Measurements from ENCODE around the gene ZNF423.
A peak's percentile ranks its signal among the peaks of the same experiment; 100 is the strongest.

The ZNF423 gene

GRCh38 chr16:49528866-49529288 lies 327.0 kb downstream of the ZNF423 start:
- no peak for ATAC-seq
- DNase-seq: no peak

DNA sequence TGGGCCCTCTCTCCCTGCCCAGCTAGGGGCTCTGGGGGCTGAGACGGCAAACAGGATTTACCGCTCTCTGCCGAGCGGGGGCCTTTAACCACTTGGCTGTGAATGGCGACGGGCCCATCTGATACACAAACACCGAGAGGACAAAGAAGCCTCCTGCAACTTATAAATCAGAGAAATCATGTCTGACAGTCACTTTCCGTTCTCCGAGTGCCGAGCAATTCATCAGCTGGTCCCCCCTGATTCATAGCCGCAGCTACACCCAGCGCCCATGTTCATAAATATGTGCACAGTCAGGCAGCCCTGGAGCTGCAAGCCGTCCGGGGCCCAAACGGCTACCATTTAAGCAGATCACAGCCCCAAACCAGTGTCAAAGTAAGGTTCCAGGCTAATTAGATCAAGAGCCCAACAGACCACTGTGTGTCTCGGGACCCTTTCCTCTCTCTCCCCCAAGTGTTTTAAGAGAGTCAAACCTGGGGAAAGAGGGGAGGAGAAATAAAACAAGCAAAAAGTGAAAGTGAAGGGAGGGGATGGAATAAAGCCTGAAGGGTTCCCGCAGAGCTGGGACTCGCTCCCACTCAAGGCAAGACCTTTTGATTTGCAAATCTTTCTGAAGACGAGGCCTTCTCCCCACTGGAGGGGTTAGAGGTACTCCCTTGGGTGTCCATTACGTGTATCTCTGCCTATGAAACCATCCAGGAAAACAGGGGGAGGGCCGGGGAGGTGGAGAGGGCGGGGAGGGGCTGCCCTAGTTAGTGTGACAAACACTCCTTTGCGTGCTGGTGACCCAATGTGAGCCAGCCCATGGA lies 327.6 kb downstream of the ZNF423 start:
- ATAC-seq (peak; percentile 67), DNase-seq (peak; percentile 31)

GRCh38 chr16:49527611-49528010 lies 328.3 kb downstream of the ZNF423 start:
- DNase-seq (peak; percentile 5), ATAC-seq (no peak)

- no peak for ATAC-seq
- DNase-seq: no peak
Observed at GRCh38 chr16:49526860-49527365, 329.0 kb downstream of the ZNF423 start.

DNA sequence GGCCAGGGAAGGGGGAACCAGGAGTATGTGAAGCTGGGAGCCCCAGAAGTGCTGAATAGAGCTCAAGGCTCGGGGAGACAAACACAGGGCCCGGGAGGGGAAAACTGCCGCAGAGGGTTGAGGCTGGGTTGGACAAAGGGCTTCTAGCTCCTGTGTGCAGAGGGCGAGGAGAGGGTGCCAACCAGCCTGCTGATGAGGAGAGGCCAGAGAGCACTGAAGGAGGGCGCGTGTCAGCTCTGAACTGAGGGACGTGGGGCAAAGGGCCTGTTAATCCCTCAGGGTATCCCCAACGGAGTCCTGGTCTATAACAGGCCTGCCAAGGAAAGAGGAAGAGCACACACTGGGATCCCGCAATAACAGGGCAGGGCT lies 331.0 kb downstream of the ZNF423 start:
- DNase-seq: no peak
- ATAC-seq: no peak

- no peak for DNase-seq
- no peak for ATAC-seq
Observed at GRCh38 chr16:49524216-49524946, 331.5 kb downstream of the ZNF423 start.

DNA sequence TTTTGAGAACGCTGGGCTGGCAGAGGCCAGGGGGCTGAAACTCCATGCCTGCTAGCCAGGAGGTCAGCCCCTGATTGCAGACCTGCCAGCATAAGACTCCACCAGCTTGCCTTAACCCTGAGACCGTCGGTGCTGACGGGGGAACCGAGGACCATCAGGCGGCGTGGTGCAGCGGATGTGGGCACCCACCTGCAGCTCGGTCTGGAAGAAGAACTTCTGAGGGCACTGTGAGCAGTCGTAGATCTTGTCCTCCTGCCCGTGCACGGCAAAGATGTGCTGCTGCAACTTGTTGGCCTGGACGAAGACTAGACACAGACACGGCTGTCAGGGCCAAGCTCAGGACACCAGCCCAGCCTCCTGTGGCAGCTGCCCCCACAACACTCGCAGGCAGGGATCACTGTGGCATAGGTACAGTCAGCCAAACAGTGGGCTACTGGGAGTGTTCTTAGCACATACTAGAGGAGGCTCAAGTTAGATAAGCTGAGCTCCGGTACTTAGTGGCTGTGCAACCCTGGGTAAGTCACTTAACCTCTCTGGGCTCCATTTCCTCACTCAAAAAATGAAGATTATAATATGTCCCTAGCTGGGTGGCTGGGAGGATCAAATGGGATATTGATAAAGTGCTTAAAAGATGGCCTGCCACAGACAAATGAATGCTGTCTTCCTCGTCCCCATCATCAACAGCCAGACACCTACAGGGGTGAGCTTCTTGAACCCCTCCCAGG lies 332.3 kb downstream of the ZNF423 start:
- no peak for DNase-seq
- no peak for ATAC-seq

DNA sequence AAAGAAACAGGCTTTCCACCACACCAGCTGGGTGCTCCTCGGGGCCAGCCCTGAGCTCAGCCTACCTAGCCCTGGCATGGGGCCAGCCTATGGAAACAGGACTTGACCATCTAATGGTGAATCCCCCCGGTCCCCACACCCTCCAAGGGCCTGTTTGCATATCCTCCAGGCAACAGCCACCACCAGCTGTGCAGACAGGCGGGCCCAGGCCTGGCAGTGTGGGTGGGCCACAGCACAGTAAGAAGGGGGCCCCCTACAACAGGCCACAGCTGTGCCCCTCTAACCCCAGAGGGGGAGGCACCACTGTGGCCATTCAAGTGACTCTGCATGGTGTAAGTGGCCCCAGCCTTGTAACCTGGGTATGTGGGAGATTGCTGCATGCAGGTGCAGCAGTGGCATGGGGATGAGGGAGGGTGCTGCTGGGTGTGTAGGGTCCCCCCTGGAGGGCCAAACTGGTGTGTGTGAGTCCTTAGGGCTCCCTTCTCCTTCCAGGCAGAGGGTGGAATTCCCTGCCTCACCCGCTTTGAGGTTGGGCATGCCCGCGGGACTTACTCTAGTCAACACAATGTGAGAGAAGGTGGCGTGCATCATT lies 334.1 kb downstream of the ZNF423 start:
- ATAC-seq (no peak), DNase-seq (no peak)

GRCh38 chr16:49520492-49521038 lies 335.3 kb downstream of the ZNF423 start:
- ATAC-seq (no peak), DNase-seq (no peak)

- ATAC-seq (no peak), DNase-seq (no peak)
Observed at GRCh38 chr16:49519741-49520140, 336.2 kb downstream of the ZNF423 start.

DNA sequence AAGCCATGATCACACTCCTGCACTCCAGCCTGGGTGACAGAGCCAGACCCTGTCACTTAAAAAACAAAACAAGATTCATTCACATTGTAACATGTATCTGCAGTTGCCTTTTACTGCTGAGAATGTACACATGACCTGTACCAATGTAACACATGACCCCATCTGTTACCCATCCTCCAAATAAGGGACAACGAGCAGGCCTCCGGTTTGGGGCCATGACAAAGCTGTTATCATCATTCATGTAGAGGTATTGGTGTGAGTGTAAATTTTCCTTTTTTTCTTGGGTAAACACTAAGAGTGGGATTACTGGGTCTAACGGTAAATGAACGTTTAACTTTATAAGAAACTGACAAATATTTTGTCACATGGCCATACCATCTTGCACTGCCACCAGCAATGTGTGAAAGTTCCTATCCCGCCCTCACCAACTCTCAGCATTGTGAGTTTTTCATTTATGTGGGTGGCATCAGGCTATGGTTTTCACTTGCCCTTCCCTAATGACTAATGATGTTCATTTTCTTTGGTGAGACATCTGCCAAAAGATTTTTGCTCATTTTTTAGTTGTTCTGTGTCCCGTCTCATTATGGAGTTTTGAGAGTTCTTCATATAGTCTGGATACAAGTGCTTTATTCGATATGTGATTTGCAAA lies 336.8 kb downstream of the ZNF423 start:
- DNase-seq (no peak), ATAC-seq (no peak)

- DNase-seq: no peak
- ATAC-seq: no peak
Observed at GRCh38 chr16:49516382-49517036, 339.4 kb downstream of the ZNF423 start.

DNA sequence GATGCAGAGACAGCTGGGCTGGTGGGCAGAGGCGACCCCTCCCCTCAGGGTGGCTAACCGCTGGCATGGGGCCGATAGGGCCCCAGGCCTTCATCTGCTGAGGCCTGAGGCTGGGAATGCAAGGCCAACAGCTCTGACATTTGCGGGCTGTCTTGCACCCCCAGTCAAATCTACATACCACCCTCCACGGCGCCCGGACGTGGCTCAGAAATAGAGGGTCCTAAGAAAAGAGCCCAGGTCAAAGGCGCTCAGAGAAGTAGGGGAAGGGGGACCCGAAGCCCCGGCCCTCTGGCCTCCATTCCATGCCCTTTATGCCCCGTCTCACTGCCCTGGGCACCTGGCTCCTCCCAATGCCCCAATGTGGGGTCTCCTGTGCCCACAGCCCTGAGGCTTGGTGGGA lies 340.1 kb downstream of the ZNF423 start:
- no peak for DNase-seq
- ATAC-seq: no peak

GRCh38 chr16:49515016-49515565 lies 340.8 kb downstream of the ZNF423 start:
- DNase-seq (no peak), ATAC-seq (no peak)

DNA sequence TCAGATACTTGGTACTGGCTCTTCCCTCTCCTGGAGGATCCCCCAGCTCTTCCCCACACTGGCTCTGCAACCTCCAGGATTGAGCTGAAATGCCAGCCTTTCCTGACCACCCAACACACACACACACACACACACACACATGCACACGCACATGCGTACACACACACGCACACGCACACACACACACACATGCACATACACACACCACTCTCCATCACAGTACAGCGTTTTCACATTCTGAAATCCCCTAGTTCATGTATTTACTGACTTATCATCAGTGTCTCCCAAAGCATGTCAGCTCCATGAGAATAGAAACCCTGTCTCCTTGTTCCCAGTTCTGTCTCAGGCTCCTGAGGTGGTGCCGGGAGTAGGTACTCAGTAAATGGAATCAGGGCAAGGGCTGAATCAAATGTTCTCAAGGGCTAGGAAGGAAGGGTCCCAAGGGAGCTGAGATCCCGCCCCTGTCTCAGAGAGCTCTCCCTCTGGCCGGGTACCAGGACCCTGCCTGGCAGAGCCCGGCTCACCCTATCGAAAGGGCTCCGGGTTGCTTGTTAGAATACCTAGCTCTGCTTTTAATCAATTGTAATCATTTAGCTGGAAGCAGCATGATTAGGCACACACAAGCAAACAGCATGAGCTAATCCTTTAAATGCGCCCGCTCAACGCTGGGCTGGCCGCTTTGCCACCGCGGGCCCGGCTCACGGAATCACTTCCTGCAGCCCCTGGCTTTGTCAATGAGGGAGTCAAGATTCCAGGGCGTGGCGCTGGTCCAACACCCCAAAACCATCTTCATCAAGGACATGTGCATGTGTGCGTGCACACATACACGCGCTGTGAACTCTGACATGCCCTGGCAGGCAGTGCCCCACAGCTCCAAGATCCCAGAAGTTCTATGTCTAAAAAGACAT lies 341.6 kb downstream of the ZNF423 start:
- DNase-seq (no peak), ATAC-seq (no peak)

GRCh38 chr16:49513040-49513439 lies 342.9 kb downstream of the ZNF423 start:
- DNase-seq (no peak), ATAC-seq (no peak)

DNA sequence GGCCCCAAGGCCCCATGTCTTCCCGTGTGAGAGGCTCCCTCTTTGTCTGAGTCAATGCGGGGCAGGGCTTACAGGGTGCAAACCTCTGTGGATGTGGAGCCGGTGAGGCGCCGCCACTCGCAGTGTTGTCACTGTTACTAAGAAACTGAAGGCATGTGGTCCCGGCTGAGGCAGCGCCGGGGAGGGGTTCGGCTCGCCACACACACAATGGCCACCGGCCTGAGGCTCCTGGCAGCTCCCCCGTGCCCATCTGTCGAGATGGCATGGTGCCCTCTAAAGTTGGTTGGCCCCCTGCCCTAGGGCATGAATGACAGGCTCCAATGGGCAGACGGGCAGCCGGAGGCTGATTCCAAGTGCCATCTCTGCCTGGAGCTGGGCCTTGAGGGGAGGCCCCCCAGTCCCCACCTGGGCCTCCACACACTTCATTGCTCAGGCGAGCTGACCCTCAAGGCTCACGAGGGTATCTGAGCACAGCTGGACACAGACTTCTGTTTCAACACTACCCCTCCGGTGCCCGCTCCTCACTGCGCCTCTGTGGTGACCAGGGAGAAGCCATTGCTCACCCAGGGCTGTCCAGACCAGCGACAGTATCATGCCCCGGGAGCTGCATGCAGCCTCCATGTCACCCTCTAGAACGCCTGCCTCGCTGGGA lies 345.1 kb downstream of the ZNF423 start:
- ATAC-seq: no peak
- no peak for DNase-seq

DNA sequence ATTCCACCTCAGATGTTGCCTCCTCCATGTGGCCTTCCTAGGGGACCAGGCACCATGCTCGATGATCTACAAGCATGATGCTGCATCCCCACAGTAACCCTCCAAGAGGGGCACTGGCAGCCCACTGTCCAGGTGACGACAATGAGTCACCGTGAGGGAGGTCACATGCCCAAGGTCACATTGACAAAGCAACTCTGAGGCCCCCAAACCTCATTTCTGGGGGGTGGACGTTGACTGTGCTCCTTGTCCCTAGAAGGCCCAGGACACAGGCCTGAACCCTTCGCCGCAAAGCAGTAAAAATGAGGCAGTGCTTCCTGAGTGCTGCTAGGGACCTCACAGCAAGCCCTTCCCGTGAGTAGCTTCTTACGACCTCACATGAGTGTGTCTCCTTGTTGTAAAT lies 345.8 kb downstream of the ZNF423 start:
- DNase-seq (no peak), ATAC-seq (no peak)
